Measurements from ENCODE around the gene TTLL11. TPM values are rescaled to one million over a fixed set of nuclear protein-coding genes. Genes with fewer than 3 reads are reported as not detected.

TTLL11 gene
- total RNA-seq, 2 donors from 2014 or later, result 6.2 to 7.7 TPM

DNA sequence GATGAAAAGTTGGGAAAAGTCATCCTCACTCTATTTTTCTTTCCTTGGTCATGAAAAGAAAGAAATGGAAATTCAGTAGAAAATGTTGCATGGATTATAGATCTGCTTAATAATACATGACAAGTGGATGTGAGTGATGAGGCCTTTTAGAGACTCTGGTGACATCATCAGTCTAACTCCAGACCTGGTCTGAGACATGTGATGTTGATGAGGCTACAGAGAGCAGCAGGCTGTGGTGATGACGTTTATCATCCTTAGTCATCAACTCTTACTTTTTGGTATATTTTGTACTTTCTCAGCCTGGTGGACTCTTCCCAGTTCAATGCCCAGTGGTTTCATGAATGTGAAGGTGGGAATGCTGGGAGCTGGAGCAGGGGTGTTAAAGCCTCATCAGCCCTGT lies 116.4 kb downstream of the TTLL11 start:
- ATAC-seq, result no peak
- Mint-ChIP-seq H3K9me3 (peaks cover 3% of the 10 kb centered on the region), H3K4me1 (ENCODE audit: low read depth in 2 of 2) (no peaks in the 10 kb centered on the region), H3K27me3 (no peaks in the 10 kb centered on the region), H3K4me3 (no peak overlapping the region), H3K36me3 (peaks cover 9% of the 10 kb centered on the region), H3K27ac (no peak overlapping the region)
- DNase-seq (ENCODE audit: low spot score), result no peak

DNA sequence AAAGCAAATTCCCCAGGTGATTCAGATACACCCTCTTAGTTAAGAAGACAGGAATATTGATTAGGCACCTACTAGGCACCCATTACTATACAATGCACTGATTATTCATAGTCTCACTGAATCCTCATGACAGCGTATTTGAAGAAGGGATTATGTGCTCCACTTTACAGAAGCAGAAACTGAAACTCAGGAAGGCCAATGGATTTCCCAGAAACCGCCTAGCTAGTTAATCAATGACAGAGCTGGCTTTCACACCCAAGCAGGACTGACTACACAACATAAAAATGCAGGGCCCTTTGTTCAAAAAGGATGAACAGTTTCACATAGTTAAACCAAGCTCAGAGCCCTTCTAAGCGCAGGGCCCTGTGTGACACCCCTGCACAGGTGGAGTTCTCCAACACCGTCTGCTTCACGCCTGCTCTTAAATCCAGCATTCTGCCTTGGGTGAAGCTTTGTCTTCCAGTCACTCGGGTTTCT lies 117.3 kb downstream of the TTLL11 start:
- Mint-ChIP-seq H3K36me3 (peaks cover 3% of the 10 kb centered on the region), H3K4me3 (no peak overlapping the region), H3K27ac (no peak overlapping the region), H3K4me1 (ENCODE audit: low read depth in 2 of 2) (no peaks in the 10 kb centered on the region), H3K9me3 (peaks cover 2% of the 10 kb centered on the region), H3K27me3 (no peaks in the 10 kb centered on the region)
- ATAC-seq (no peak), DNase-seq (ENCODE audit: low spot score) (no peak)

DNA sequence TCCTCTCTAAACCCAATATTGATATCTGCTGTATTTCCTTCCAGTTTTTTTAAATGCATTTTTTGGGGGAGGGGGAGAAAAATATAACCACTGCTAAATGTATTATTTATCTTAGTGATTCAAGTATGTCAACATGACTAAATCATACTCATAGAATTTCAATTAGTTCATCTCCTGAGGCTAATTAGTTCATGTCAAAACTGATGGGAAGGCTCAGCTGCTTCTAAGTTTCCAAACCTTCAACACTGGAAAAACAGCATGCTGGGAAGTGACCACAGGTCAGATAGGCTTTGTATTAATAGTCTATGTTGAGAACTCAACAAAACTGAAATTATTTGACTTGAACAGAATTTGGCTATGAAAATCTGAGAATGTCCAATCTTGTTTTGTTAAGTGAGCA lies 118.7 kb downstream of the TTLL11 start:
- DNase-seq (ENCODE audit: low spot score), result no peak
- peaks cover 5% of the 10 kb centered on the region for H3K36me3 Mint-ChIP-seq

DNA sequence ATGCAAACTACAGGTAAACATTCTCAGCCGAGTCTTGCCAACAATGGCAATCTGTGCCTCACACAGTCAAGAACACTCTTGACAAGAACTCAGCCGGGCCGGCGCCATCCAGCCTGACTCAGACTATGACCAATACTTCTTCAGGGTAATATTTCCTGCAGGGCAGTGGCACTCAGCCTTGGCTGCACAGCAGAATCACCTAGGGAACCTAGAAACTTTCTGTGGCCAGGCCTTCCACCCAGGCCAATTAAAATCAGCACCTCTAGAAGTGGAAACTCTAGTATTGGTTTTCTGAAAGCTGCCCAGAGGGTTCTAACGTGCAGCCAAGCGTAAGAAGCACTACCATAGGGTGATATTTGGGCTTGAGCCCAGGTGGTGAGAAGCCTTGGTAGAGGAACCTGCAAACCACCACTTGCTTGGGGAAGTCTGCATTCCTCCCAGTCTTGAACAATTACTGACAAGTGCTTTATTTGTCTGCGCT lies 120.6 kb downstream of the TTLL11 start:
- H3K4me1 Mint-ChIP-seq (ENCODE audit: low read depth in 2 of 2), result no peaks in the 10 kb centered on the region
- ATAC-seq (no peak), DNase-seq (ENCODE audit: low spot score) (no peak)
- peaks cover 5% of the 10 kb centered on the region for H3K36me3 Mint-ChIP-seq
- no peak overlapping the region for H3K27ac Mint-ChIP-seq
- H3K27me3 Mint-ChIP-seq, result no peaks in the 10 kb centered on the region
- no peak overlapping the region for H3K4me3 Mint-ChIP-seq
- no peaks in the 10 kb centered on the region for H3K9me3 Mint-ChIP-seq

More for the DNA sequence above, 118.7 kb downstream of the TTLL11 start:
- no peak for ATAC-seq
- Mint-ChIP-seq H3K27ac (no peak overlapping the region), H3K4me3 (no peak overlapping the region), H3K27me3 (no peaks in the 10 kb centered on the region), H3K9me3 (no peaks in the 10 kb centered on the region), H3K4me1 (ENCODE audit: low read depth in 2 of 2) (no peaks in the 10 kb centered on the region)

DNA sequence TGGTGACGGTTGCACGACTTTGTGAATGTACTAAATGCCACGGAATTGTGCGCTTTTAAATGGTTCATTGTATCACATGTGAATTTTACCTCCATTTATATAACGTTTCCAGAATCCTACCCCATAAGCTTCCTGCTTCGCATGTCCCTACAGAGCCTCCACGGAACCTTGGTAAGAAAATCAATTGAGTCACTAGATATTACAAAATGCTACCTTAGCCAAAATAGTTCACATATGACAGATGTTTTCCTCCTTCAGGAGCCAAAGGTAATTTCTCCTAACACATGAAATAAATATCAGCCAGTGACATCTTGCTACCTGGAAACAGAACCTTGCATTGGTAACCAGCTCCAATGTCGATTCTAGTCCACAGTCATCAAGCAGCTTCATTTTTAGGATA lies 125.1 kb downstream of the TTLL11 start:
- peaks cover 5% of the 10 kb centered on the region for H3K36me3 Mint-ChIP-seq
- H3K9me3 Mint-ChIP-seq, result no peaks in the 10 kb centered on the region
- H3K4me1 Mint-ChIP-seq (ENCODE audit: low read depth in 2 of 2), result no peaks in the 10 kb centered on the region
- no peak overlapping the region for H3K4me3 Mint-ChIP-seq
- no peaks in the 10 kb centered on the region for H3K27me3 Mint-ChIP-seq
- ATAC-seq (no peak), DNase-seq (ENCODE audit: low spot score) (no peak)
- no peak overlapping the region for H3K27ac Mint-ChIP-seq

DNA sequence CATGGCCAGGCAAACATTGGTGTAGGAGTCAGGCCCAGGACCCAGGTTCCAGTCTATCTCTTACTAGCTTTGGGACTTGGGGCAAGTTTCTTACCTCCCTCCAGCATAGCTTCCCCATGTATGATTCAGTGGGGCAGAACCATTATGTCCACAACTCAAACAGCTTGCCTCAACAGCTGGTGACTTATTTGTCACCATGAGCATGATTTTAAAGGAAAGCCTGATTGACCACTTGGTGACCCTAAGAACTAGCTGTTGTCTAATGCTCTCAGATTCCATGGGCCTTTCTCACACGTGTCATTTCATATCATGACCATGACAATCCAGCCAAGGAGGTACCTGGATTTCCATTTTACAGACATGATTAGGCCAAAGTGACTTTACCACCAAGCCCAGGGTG lies 126.4 kb downstream of the TTLL11 start:
- no peaks in the 10 kb centered on the region for H3K27me3 Mint-ChIP-seq
- peaks cover 5% of the 10 kb centered on the region for H3K36me3 Mint-ChIP-seq
- no peak for ATAC-seq
- H3K9me3 Mint-ChIP-seq, result no peaks in the 10 kb centered on the region
- H3K4me3 Mint-ChIP-seq, result no peak overlapping the region
- no peaks in the 10 kb centered on the region for H3K4me1 Mint-ChIP-seq (ENCODE audit: low read depth in 2 of 2)
- no peak overlapping the region for H3K27ac Mint-ChIP-seq
- DNase-seq (ENCODE audit: low spot score), result no peak

DNA sequence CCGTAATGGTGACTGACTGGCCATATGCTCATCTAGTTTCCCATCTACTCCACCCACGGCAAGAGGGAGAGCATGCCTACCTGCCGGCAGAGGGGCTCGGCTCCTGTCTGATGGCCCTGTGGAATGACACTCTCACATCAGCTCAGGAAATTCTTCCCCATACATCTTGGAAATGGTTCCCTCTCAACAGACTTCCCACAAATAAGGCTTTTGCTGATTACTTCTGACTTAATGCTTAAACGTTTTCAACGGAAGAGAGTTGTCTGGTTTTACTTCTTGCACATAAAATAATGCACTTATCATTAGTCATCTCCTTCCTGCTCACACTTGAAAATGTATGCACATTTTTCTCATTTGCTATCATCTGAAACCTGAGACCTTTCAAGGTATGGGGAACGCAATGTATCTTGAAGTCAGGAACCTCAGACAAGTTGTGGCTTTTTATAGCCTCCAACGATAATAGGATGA lies 129.5 kb downstream of the TTLL11 start:
- H3K4me3 Mint-ChIP-seq, result no peak overlapping the region
- H3K4me1 Mint-ChIP-seq (ENCODE audit: low read depth in 2 of 2), result peaks cover 0 to 1% of the 10 kb centered on the region in 2 donors
- H3K27ac Mint-ChIP-seq, result no peak overlapping the region
- no peaks in the 10 kb centered on the region for H3K27me3 Mint-ChIP-seq
- H3K36me3 Mint-ChIP-seq, result no peaks in the 10 kb centered on the region
- no peak for DNase-seq (ENCODE audit: low spot score)
- no peak for ATAC-seq
- H3K9me3 Mint-ChIP-seq, result no peaks in the 10 kb centered on the region

DNA sequence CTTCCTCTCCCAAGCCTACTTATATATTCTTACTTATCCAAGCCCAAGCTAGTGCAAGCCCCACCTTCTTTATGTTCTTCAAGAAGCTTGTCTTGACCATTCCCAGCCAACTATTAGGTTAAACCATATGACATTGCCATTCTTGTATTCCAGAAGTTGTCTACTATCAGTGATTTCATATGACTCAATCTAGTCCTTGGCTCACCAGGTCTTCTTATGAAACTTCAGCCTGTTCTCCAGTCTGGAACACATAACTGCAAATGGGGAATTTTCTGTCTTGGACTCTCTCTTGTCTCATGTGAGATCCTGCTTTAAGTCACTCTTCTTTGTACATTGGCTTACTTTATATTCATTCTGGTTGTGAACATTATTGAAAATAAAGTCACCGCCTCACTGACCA lies 130.7 kb downstream of the TTLL11 start:
- no peak overlapping the region for H3K4me3 Mint-ChIP-seq
- H3K27ac Mint-ChIP-seq, result no peak overlapping the region
- no peaks in the 10 kb centered on the region for H3K36me3 Mint-ChIP-seq
- H3K27me3 Mint-ChIP-seq, result no peaks in the 10 kb centered on the region
- H3K9me3 Mint-ChIP-seq, result no peaks in the 10 kb centered on the region
- H3K4me1 Mint-ChIP-seq (ENCODE audit: low read depth in 2 of 2), result peaks cover 0 to 2% of the 10 kb centered on the region in 2 donors
- DNase-seq (ENCODE audit: low spot score), result no peak
- ATAC-seq, result no peak

DNA sequence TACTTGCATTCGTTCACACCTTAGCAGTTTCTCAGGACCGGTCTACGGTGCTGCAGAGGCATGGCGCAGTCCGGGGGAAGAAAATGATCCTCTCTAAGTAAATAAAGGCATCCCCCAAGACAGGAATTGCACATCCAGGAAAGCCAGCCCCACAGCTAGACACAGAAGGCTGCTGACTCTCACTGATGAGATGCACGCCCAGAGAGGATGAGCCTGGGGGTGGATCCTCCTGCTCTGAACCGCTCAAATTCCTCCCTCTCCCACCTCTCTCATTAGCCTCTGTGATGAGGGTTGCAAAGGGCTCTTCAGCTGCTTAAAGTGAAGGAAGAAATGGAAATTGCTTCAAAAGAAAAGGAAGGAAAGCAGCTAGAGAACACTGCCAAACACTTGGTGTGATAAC lies 132.4 kb downstream of the TTLL11 start:
- peaks cover 0 to 2% of the 10 kb centered on the region in 2 donors for H3K4me1 Mint-ChIP-seq (ENCODE audit: low read depth in 2 of 2)
- no peaks in the 10 kb centered on the region for H3K27me3 Mint-ChIP-seq
- H3K36me3 Mint-ChIP-seq, result no peaks in the 10 kb centered on the region
- no peak overlapping the region for H3K27ac Mint-ChIP-seq
- DNase-seq (ENCODE audit: low spot score), result no peak
- no peaks in the 10 kb centered on the region for H3K9me3 Mint-ChIP-seq
- no peak for ATAC-seq
- H3K4me3 Mint-ChIP-seq, result no peak overlapping the region

DNA sequence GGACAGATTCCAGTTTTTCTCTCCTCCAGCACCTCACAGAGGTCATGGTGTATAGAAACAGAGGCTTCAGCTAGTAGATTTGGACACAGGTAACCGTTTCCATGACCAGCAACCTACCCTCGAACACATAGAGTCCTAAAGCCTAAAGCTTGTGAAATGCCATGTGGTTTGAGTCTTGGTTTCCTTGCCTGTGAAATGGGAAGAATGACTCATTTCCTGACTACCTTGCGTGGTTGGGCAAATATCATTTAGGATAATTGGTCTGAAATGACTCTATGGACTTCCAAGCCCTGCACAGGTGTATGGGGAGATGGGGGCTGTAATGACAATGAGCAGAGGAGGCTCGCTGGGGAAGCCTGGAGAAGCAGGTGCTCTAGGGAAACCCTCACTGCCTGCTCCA lies 134.6 kb downstream of the TTLL11 start:
- H3K27ac Mint-ChIP-seq, result no peak overlapping the region
- no peaks in the 10 kb centered on the region for H3K27me3 Mint-ChIP-seq
- H3K36me3 Mint-ChIP-seq, result no peaks in the 10 kb centered on the region
- ATAC-seq (no peak), DNase-seq (ENCODE audit: low spot score) (no peak)
- no peaks in the 10 kb centered on the region for H3K9me3 Mint-ChIP-seq
- peaks cover 0 to 2% of the 10 kb centered on the region in 2 donors for H3K4me1 Mint-ChIP-seq (ENCODE audit: low read depth in 2 of 2)
- H3K4me3 Mint-ChIP-seq, result no peak overlapping the region

DNA sequence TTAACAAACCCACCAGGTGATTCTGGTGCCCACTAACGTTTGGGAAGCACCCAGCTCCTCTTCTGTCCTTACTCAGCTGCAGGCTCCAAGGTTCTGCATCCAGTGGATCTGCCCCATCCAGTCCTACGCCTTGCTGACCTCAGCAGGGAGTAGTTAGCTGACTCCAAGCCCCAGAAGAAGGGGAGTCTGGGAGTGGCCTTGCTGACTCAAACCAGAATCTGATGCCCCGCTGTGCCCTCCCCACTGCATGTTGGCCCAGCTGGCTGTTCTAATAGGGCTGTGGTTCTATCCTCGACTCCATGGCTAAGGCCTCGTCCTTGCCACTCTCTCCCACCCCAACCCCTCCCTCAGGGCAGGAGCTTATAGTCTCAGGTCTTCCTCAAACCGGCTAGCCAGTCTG lies 136.3 kb downstream of the TTLL11 start:
- peaks cover 0 to 2% of the 10 kb centered on the region in 2 donors for H3K4me1 Mint-ChIP-seq (ENCODE audit: low read depth in 2 of 2)
- no peaks in the 10 kb centered on the region for H3K27me3 Mint-ChIP-seq
- H3K36me3 Mint-ChIP-seq, result no peaks in the 10 kb centered on the region
- no peak overlapping the region for H3K4me3 Mint-ChIP-seq
- no peak overlapping the region for H3K27ac Mint-ChIP-seq
- DNase-seq (ENCODE audit: low spot score), result no peak
- ATAC-seq, result peak in 1 of 2 donors; percentile 5
- H3K9me3 Mint-ChIP-seq, result no peaks in the 10 kb centered on the region

DNA sequence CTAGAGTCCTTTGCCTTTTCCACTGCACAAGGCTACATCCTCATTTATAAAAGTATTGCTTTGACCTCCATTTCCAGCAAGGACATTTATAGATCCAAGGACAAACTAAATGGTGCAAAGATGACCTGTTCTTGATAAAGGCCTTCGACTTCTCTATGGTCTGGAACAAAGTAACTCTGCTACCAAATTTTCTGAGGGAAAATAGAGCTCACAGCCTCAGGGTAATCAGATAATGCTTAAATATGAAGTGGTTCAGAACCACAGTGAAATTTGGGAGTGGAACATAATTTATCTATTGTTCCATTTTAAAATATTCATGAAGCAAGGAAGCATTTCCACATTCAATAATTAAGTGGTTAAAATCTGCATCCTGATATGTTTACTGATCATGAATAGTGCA lies 137.5 kb downstream of the TTLL11 start:
- no peak overlapping the region for H3K27ac Mint-ChIP-seq
- H3K36me3 Mint-ChIP-seq, result no peaks in the 10 kb centered on the region
- H3K27me3 Mint-ChIP-seq, result no peaks in the 10 kb centered on the region
- no peak for ATAC-seq
- H3K4me1 Mint-ChIP-seq (ENCODE audit: low read depth in 2 of 2), result peaks cover 0 to 2% of the 10 kb centered on the region in 2 donors
- H3K9me3 Mint-ChIP-seq, result no peaks in the 10 kb centered on the region
- H3K4me3 Mint-ChIP-seq, result no peak overlapping the region
- no peak for DNase-seq (ENCODE audit: low spot score)

DNA sequence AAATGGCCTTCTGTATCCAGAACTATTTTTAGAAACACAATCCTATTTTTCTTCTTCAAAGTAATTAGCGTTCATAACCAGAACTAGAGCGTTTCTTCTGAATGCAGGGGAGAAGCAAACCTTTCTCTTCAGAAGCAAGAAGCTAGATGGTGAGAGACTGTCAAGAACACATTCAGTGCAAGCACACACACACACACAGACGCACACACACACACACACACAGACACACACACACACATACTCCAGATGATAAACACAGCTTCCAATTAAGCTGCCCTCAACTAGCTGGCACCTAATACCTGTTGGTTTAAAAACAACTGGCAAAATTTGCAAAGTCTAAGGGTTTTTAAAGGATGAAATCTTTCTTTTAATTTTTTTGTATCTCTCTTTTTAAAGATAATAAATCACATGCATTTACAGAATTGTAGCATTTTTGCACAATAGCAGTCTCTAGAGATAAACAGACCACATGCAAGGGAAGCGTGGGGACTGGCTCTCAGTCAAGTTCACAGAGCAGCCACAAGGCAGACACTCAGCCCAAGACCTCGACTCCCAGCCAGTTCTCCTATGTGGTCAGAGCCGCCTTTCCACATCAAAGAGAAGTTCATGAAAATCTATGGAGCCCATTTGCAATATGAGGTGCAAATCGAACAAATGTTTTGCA lies 138.5 kb downstream of the TTLL11 start:
- Mint-ChIP-seq H3K4me1 (ENCODE audit: low read depth in 2 of 2) (peaks cover 0 to 2% of the 10 kb centered on the region in 2 donors), H3K9me3 (no peaks in the 10 kb centered on the region), H3K27ac (no peak overlapping the region), H3K36me3 (no peaks in the 10 kb centered on the region), H3K4me3 (no peak overlapping the region), H3K27me3 (no peaks in the 10 kb centered on the region)
- no peak for ATAC-seq
- DNase-seq (ENCODE audit: low spot score), result no peak

DNA sequence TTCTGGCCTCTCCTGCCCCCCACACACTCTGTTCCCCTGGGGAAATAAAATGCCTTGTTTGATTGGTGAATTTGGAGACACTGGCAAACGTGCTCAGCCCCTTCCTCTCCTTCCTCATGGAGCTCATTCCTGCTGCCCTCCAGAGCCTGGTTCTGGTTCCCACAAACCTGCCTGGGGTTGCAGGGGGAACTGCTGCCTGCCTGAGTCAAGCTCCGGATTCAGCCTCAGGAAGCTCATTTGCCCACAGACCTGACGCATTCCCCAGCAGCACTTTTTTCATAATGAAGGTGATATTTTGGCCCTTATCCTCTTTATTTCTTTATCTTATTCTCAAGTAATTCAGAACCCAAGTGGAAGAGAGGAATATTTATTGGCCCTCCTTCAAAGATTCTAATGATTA lies 140.5 kb downstream of the TTLL11 start:
- no peak for DNase-seq (ENCODE audit: low spot score)
- Mint-ChIP-seq H3K27ac (no peak overlapping the region), H3K4me1 (ENCODE audit: low read depth in 2 of 2) (no peaks in the 10 kb centered on the region), H3K9me3 (no peaks in the 10 kb centered on the region), H3K36me3 (no peaks in the 10 kb centered on the region), H3K4me3 (no peak overlapping the region), H3K27me3 (no peaks in the 10 kb centered on the region)
- ATAC-seq, result no peak

DNA sequence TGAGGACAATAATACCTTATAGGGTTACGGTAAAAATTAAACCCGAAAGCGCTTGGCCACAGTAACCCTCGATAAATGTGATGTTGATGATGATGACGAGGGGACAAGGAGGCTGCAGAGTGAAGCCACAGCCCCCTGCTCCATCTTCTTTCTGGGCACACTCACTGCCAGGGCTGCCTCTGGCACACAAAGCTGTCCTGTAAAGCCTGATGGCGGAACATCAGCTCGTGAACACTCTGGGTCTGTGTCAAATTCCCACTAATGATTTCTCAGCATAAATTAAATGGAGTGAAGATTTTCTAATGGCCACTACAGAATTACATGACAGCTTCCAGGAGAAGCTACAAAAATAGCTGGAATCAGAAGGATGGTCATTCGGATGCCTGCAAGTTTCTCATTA lies 142.2 kb downstream of the TTLL11 start:
- H3K36me3 Mint-ChIP-seq, result no peaks in the 10 kb centered on the region
- H3K4me1 Mint-ChIP-seq (ENCODE audit: low read depth in 2 of 2), result no peaks in the 10 kb centered on the region
- no peak overlapping the region for H3K27ac Mint-ChIP-seq
- DNase-seq (ENCODE audit: low spot score) (no peak), ATAC-seq (no peak)
- no peaks in the 10 kb centered on the region for H3K9me3 Mint-ChIP-seq
- no peak overlapping the region for H3K4me3 Mint-ChIP-seq
- H3K27me3 Mint-ChIP-seq, result no peaks in the 10 kb centered on the region

Data from natural killer cell treated with Interleukin-12 subunit alpha and Interleukin-12 subunit beta and Interleukin-15 and Interleukin-18, amount 100 ng/mL, for 72 hours (primary cell).